Right cardiac atrium (tissue), 5 donors: Measurements from ENCODE around the gene GNA12. TPM values are rescaled to one million over a fixed set of nuclear protein-coding genes. Genes with fewer than 3 reads are reported as not detected.
A peak's percentile ranks its signal among the peaks of the same experiment; 100 is the strongest.
"Not testable (repeated sequence)": the region's sequence is repeated elsewhere in the genome, so short reads cannot be mapped to it uniquely, and the experiment has no call there.

ENCODE experiments used
- ATAC-seq, 2 donors: fragments of 200-7000 bp; cut with Tn5 transposase; one replicate each; pipeline versions ENCODE4 v1.8.0 to v1.9.1; 2020; ENCODE audit warnings: moderate library complexity in 2 of 2, mild to moderate bottlenecking in 1 of 2
- DNase-seq, 3 donors: peaks; one replicate each; pipeline ENCODE4 v3.0.0-alpha.2; 2020
- H3K27ac ChIP-seq: one replicate; pipeline ENCODE4 v1.5.1; 2013; ENCODE audit warnings: mild to moderate bottlenecking, low read length, control low read depth, moderate library complexity
- H3K27me3 ChIP-seq: one replicate; pipeline ENCODE4 v1.6.1; 2013; ENCODE audit not compliant: control insufficient read depth, insufficient read depth
- H3K4me1 ChIP-seq: one replicate; pipeline ENCODE4 v1.6.1; 2013; ENCODE audit warnings: low read length; ENCODE audit not compliant: control insufficient read depth, insufficient read depth
- H3K4me3 ChIP-seq: one replicate; pipeline ENCODE4 v1.5.1; 2013; ENCODE audit warnings: low read length, control low read depth
- H3K9me3 ChIP-seq: one replicate; pipeline ENCODE4 v1.6.1; 2013; ENCODE audit warnings: low read length; ENCODE audit not compliant: control insufficient read depth
- WGBS: extraction: QIAGEN DNeasy Blood & Tissue Kit; methylation state at CpG from one replicate; pipeline ENCODE4 v1.1.7; 2013; 5-methylcytosine and 5-hydroxymethylcytosine counted together
- intact Hi-C, 4 donors: fragments of 100-400 bp; cut with DNase I; formaldehyde crosslinking; loops; one replicate each; pipeline versions ENCODE4 v1.11.0 to v1.14.0; 2022 to 2023
- polyA plus RNA-seq: library from polyadenylated mRNA; stranded (reverse); fragments of 200-250 nt; gene quantifications from one replicate; pipeline ENCODE4 v1.2.3, GENCODE V29; 2013
- total RNA-seq, 4 donors: library from RNA; stranded (reverse); fragmentation: NEBNext Ultra II Directional; extraction: Animal tissue kit (Norgen Biotek cat#: 25700); gene quantifications; one replicate each; pipeline ENCODE4 v1.2.1, GENCODE V29; 2021
- donor health status: healthy with polysubstance abuse.
- donor health status: DM: no; HTN: yes; CAD: no.
- donor health status: DM: no; HTN: no; CAD: no.
- donor health status: DM: no; HTN: yes; CAD: no; lungs with severe emphysema.
- donor health status: DM: yes; HTN: yes; CAD: no.

Gene GNA12
- total and polyA plus RNA-seq, 5 donors: 32.8 to 68.1 (median 62.8) TPM

DNA sequence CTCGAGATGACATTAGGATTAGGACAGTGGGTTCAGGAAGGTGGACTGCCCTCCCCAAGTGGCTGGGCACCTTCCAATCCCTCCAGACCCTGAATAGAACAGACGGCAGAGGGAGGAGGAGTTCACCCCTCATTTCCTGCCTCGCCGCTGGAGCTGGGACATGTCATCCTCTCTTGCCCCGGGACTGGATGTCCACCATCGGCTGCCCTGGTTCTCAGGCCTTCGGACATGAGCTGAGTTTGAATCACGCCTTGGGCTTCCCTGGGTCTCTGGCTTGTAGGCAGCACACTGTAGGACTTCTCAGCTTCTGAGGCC lies 150.0 kb downstream of the GNA12 start:
- H3K4me1 ChIP-seq, H3K4me3 ChIP-seq, H3K27me3 ChIP-seq, intact Hi-C loops, H3K27ac ChIP-seq, ATAC-seq, H3K9me3 ChIP-seq: not testable (repeated sequence)
- 67% methylated on average over 8 of the region's 8 CpGs for WGBS
- peak in 2 of 3 donors; percentile 9 to 31 for DNase-seq

DNA sequence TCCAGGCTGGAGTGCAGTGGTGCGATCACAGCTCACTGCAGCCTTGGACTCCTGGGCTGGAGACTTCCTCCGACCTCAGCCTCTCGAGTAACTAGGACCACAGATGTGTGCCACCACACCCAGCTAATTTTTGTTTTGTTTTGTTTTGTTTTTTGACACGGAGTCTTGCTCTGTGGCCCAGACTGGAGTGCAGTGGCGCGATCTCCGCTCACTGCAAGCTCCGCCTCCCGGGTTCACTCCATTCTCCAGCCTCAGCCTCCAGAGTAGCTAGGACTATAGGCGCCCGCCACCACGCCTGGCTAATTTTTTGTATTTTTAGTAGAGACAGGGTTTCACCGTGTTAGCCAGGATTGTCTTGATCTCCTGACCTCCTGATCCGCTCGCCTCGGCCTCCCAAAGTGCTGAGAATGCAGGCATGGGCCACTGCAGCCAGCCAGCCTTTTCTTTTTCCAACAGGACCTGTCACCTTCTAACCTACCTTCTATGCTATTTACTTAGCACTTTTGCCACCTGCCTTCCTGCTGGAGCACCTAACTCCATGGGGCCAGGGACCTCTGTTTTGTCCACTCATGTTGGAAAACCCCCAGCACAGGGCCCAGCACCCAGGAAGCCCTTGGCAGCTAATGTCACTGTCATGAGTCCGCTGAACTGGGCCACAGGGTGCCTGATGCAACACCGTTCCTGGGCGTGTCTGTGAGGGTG lies 150.5 kb downstream of the GNA12 start:
- ATAC-seq, H3K9me3 ChIP-seq, H3K4me1 ChIP-seq, H3K4me3 ChIP-seq, H3K27me3 ChIP-seq, intact Hi-C loops, H3K27ac ChIP-seq: not testable (repeated sequence)
- 88% methylated on average over 19 of the region's 19 CpGs for WGBS
- peak in 2 of 3 donors; percentile 13 to 14 for DNase-seq

DNA sequence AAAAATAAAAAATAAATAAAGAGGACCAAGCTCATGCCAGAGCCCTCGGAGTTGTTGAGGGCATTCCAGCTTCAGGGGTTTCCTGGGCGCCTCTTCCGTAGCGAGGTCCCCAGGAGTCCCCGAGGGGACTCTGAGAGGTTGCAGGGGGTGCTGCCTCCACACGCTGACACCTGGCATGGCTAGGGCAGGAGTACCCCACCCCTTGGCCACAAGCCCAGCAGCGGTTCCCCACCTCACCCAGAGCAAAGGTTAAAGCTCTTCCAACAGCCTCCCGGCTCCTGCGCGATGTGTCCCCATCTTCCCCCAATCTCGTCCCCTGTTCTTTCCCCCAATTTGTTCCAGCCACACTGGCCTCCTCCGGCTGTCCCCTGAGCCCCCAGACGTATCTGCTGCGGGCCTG lies 151.6 kb downstream of the GNA12 start:
- intact Hi-C loops: no loop called here
- Histone ChIP-seq H3K4me1 (peaks cover 3% of the 10 kb centered on the region), H3K27ac (no peak overlapping the region), H3K27me3 (no peaks in the 10 kb centered on the region), H3K4me3 (no peak overlapping the region), H3K9me3 (no peaks in the 10 kb centered on the region)
- DNase-seq (peak in 2 of 3 donors; percentile 33 to 45), ATAC-seq (no peak)
- 88% methylated on average over 14 of the region's 14 CpGs for WGBS

DNA sequence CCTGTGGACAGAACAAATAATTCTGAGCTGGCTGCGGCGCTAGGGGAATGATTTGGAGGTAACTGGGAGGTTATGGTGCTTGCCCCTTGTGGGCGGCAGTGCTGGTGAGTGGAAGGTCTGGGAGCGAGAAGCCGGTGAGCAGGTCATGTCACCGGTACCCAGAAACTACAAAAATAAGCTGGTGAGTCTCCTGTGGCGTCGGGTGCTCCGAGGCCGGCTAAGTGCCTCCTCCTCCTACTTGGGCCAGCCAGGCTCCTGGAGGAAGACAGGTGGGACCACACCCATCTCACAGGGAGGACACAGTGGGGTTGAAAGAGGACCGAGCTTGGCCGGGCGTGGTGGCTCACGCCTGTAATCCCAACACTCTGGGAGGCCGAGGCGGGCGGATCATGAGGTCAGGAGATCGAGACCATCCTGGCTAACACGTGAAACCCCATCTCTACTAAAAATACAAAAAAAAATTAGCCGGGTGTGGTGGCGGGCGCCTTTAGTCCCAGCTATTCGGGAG lies 152.1 kb downstream of the GNA12 start:
- 95% methylated on average over 23 of the region's 23 CpGs for WGBS
- H3K4me1 ChIP-seq, H3K27me3 ChIP-seq, H3K9me3 ChIP-seq, H3K27ac ChIP-seq, ATAC-seq, intact Hi-C loops, H3K4me3 ChIP-seq: not testable (repeated sequence)
- peak in 2 of 3 donors; percentile 6 to 31 for DNase-seq

DNA sequence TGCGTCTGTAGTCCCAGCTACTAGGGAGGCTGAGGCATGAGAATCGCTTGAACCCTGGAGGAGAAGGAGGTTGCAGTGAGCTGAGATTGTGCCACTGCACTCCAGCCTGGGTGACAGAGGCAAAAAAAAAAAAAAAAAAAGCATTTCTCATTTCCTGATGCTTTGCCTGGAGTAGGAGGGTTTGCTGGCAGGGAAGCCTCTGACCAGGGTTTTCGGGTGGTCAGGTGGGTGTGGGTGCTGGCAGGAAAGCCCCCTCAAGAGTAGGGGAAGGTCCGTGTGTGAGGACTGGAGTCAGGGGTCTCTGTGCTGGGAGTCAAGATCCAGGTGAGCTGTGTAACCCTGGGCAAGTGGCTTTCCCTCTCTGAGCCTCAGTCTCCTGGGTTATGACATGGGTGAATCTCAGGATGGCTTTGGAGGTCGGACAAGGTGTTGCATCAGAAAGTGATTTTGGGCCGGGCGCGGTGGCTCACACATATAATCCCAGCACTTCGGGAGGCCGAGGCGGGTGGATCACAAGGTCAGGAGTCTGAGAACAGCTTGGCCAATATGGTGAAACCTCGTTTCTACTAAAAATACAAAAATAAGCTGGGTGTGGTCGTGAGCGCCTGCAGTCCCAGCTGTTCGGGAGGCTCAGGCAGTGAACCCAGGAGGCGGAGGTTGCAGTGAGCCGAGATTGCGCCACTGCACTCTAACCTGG lies 152.9 kb downstream of the GNA12 start:
- intact Hi-C loops: no loop called here
- H3K9me3 ChIP-seq: no peaks in the 10 kb centered on the region
- ATAC-seq (no peak), DNase-seq (peak in 2 of 3 donors; percentile 5 to 46)
- no peak overlapping the region for H3K27ac ChIP-seq
- H3K27me3 ChIP-seq: no peaks in the 10 kb centered on the region
- WGBS: 84% methylated on average over 18 of the region's 18 CpGs
- H3K4me1 ChIP-seq: peaks cover 3% of the 10 kb centered on the region
- H3K4me3 ChIP-seq: no peak overlapping the region

DNA sequence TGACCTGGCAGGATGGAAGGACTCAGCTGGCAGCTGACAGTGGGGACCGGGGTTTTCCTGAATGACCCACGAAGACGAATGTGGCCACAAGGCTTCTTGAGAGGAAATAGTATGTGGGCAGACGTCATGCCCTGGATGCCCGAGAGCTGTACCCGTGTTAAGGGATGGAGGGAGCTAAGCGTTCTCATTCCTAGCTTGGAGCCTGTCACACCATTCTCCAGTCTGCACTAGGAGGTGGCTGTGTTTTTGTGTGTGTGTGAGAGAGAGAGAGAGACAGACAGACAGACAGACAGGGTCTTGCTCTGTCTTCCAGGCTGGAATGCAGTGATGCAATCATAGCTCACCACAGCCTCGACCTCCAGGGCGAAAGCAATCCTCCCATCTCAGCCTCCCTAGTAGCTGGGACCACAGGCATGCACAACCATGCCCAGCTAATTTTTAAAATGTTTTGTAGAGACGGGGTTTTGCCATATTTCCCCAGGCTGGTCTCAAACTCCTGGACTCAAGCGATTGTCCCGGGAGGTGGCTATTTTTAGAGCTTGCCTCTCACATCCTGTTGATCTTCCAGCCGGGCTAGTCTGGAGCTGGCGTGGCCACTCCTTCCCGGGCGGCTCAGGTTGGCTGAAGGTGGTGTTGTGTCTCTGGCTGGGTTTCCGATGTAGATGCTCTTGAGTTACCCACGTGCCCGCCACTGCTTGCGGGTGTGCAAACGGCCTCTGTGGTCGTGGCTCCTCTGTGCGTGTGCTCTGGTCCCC lies 154.0 kb downstream of the GNA12 start:
- intact Hi-C loops: loop anchor here in 2 of 4 donors (10.0 kb wide), 2 partner anchors 215 to 245 kb away; partner anchors contain the start of gene GRIFIN (in 1 of the 2)
- Histone ChIP-seq H3K9me3 (no peaks in the 10 kb centered on the region), H3K4me3 (no peak overlapping the region), H3K4me1 (peaks cover 3% of the 10 kb centered on the region), H3K27ac (no peak overlapping the region), H3K27me3 (no peaks in the 10 kb centered on the region)
- DNase-seq: peak in 2 of 3 donors; percentile 20 to 27
- WGBS: 68% methylated on average over 23 of the region's 23 CpGs
- ATAC-seq: no peak

DNA sequence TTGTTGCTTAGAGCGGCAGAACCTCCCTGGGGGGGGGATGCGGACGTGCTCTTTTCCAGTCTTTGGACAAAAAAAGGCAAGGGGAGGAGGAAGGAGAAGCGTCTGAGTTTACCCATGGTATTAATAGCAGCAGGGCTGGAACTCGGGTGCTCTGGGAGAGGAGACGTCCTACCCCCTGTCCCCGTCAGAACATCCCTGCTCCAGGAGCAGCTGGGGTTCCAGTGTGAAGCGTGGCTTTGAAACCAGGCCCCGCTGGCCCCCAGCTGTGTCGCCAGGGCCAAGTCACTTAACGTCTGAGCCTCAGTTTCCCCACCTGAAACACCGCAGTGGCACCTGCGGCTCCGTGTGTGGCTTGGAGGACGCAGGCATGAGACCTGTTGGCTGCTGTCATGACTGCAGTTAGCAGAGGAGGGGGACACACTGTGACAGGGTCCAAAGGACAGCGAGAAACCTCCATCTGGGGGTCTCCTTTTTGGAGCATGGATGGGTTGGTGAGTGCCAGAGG lies 154.7 kb downstream of the GNA12 start:
- no peaks in the 10 kb centered on the region for H3K27me3 ChIP-seq
- peak in 2 of 3 donors; percentile 9 to 17 for DNase-seq
- intact Hi-C loops: loop anchor here in 2 of 4 donors (10.0 kb wide), 2 partner anchors 215 to 245 kb away; partner anchors contain the start of gene GRIFIN (in 1 of the 2)

DNA sequence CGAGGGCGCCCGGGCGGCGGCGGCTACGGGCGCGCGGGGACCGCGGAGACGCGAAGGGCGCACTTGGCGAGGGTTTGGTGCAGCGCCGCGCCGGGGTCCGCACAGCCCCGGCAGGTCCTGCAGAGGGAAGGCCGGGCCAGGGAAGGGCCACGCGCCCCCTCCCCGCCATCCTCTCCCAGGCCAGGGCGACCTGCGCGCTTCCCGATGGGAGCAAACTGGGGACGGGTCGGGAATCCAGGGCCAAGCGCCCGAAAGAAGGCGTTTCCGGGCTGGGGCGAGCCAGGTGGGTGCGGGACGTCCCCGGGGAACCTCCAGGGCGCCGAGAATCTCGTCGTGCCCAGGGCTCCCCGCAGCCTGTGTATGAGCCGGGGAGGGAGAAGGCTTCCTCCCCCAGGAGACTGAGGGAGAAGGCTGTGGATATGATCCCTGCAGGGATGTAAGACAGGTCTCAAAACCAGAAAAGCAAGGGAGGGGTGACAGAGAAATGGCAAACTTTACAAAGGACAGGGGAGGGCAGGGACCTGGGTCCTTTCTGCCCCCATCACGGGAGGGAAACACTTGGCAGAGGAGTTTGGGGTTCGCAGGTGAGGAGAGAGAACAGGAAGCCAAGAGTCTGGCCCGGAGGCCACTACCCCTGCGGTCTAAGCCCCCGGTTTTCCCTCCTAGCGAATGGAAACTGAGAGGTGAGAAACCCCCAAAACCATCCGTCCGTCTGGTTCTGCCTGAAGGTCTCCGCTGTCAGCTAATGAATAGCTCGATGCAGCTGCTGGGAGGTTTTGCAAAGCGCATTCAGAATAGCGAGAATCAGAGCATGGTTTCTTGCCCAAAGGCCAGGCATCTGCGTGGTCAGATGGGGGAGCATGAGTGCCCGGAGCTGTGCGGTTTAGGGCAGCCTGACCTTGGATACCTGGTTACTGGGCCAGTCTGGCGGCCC lies 155.4 kb downstream of the GNA12 start:
- 15% methylated on average over 62 of the region's 62 CpGs for WGBS
- no peak overlapping the region for H3K27ac ChIP-seq
- no peaks in the 10 kb centered on the region for H3K9me3 ChIP-seq
- peak overlapping the region; percentile 47 for H3K4me3 ChIP-seq
- peaks cover 3% of the 10 kb centered on the region for H3K4me1 ChIP-seq
- intact Hi-C loops: loop anchor here in 2 of 4 donors (10.0 kb wide), 2 partner anchors 214 to 244 kb away; partner anchors contain the start of gene GRIFIN (in 1 of the 2)
- H3K27me3 ChIP-seq: no peaks in the 10 kb centered on the region
- ATAC-seq (no peak), DNase-seq (peak in 2 of 3 donors; percentile 14 to 54)

More for the DNA sequence above, 154.7 kb downstream of the GNA12 start:
- ATAC-seq: no peak
- H3K4me1 ChIP-seq: peaks cover 3% of the 10 kb centered on the region
- 74% methylated on average over 16 of the region's 16 CpGs for WGBS
- no peak overlapping the region for H3K4me3 ChIP-seq
- H3K9me3 ChIP-seq: no peaks in the 10 kb centered on the region
- no peak overlapping the region for H3K27ac ChIP-seq

DNA sequence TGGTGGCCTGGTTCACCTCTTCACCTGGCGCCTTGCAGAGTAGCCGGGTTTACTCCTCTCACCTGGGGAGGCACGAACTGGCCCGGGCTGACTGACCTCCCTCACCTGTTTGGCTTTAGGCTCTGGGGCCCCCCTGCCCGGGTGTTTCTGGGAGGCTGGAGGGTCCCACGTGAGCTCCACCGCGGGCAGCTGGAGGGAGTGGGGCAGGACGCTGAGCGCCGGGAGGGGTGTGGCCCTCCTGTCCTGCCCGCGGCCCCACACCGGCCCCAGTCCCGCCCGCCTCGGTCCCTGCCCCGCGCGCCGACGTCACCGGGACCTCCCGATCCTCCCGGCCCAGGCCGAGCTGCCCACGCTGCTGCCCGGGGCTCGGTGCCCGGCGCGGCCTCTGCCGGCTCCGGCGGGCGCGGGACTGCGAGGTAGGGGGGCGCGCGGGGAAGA lies 156.2 kb downstream of the GNA12 start, which contains the start of gene AMZ1:
TSS of gene AMZ1 (plus strand) at position 322 of the 438 bp plus-strand sequence. CDS start 12,250 bp downstream, outside the sequence.
- intact Hi-C loops: loop anchor here in 2 of 4 donors (10.0 kb wide), 2 partner anchors 213 to 243 kb away; partner anchors contain the start of gene GRIFIN (in 1 of the 2)
- DNase-seq (peak in 2 of 3 donors; percentile 51 to 60), ATAC-seq (peak; percentile 33 to 62)
- Histone ChIP-seq H3K27ac (no peak within 1 kb of the TSS), H3K4me3 (peak within 1 kb of the TSS; percentile 47), H3K9me3 (no peaks in the 10 kb centered on the region), H3K4me1 (peaks cover 3% of the 10 kb centered on the region), H3K27me3 (no peaks in the 10 kb centered on the region)
- WGBS: 2% methylated on average over 41 of the region's 41 CpGs
